ENCODE results near the gene FADS3.

Gene FADS3

DNA sequence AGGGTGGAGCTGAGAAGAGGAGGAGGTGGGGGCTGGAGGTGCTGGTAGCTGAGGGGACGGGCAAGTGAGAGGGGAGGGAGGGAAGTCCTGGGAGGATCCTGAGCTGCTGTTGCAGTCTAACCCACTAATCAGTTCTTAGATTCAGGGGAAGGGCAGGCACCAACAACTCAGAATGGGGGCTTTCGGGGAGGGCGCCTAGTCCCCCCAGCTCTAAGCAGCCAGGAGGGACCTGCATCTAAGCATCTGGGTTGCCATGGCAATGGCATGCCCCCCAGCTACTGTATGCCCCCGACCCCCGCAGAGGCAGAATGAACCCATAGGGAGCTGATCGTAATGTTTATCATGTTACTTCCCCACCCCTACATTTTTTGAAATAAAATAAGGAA is 24.4 kb downstream of the FADS3 start:
- TF ChIP-seq TAF1 (IDR thresholded peaks at IDR 0.05; ENCODE audit: low read depth, low read length) (no peak), SPI1 (IDR thresholded peaks at IDR 0.05; ENCODE audit: low read depth, low read length) (no peak), POLR2AphosphoS5 (IDR thresholded peaks at IDR 0.05; ENCODE audit: low read depth, low read length) (no peak), PAX5 (IDR thresholded peaks at IDR 0.05; ENCODE audit: insufficient read depth, low read length, severe bottlenecking) (no peak), POU2F2 (IDR thresholded peaks at IDR 0.05; ENCODE audit: low read depth, low read length) (no peak), POLR2A (IDR thresholded peaks at IDR 0.05; ENCODE audit: low read depth, low read length) (no peak)
- no peak for DNase-seq (ENCODE audit: insufficient read length, low spot score)
- no peak for FAIRE-seq

DNA sequence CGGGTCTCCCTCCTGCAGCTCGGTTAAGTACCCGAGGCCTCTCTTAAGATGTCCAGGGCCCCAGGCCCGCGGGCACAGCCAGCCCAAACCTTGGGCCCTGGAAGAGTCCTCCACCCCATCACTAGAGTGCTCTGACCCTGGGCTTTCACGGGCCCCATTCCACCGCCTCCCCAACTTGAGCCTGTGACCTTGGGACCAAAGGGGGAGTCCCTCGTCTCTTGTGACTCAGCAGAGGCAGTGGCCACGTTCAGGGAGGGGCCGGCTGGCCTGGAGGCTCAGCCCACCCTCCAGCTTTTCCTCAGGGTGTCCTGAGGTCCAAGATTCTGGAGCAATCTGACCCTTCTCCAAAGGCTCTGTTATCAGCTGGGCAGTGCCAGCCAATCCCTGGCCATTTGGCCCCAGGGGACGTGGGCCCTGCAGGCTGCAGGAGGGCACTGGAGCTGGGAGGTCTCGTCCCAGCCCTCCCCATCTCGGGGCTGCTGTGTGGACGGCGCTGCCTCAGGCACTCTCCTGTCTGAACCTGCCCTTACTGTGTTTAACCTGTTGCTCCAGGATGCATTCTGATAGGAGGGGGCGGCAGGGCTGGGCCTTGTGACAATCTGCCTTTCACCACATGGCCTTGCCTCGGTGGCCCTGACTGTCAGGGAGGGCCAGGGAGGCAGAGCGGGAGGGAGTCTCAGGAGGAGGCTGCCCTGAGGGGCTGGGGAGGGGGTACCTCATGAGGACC is 25.0 kb downstream of the FADS3 start:
- no peak for FAIRE-seq
- no peak for TF ChIP-seq POLR2A (IDR thresholded peaks at IDR 0.05; ENCODE audit: low read depth, low read length)
- no peak for TF ChIP-seq PAX5 (IDR thresholded peaks at IDR 0.05; ENCODE audit: insufficient read depth, low read length, severe bottlenecking)
- TF ChIP-seq SPI1 (IDR thresholded peaks at IDR 0.05; ENCODE audit: low read depth, low read length): no peak
- DNase-seq (ENCODE audit: insufficient read length, low spot score): no peak

DNA sequence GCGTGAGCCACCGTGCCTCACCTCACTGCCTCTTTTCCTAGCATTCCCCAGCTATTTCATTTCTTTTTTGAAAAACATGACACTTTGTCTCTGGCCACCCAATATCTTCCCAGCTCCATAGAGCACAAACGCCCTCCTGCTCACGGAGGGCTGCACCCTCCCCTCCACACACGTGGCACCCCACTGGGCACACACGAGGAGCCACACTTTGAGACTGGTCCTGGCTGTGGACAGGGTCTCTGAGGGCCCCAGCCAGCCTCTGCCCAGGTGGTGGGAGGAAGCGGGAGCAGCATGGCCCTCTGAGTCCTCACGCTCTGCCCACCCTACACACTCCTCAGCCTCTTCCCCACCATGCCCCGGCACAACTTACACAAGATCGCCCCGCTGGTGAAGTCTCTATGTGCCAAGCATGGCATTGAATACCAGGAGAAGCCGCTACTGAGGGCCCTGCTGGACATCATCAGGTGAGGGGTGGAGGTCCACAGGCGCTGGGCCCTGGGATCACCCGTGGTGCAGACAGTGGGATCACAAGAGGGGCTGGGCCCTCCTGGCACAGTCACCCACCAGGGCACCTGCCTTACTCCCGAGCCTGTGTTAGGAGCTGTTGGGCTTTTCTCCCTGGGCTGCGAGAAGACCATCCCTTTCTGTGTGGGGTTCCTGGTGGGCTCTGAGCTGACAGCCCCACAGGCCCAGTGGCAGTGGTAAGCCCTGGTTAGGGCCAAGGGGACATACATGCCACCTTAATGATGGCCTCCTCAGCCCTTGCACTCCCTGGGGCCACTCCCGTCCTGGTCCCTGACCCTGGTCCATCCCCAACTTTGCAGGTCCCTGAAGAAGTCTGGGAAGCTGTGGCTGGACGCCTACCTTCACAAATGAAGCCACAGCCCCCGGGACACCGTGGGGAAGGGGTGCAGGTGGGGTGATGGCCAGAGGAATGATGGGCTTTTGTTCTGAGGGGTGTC is 26.2 kb downstream of the FADS3 start:
- FAIRE-seq (no peak), DNase-seq (ENCODE audit: insufficient read length, low spot score) (no peak)
- no peak for TF ChIP-seq POLR2A (IDR thresholded peaks at IDR 0.05; ENCODE audit: low read depth, low read length)
- TF ChIP-seq POLR2AphosphoS5 (IDR thresholded peaks at IDR 0.05; ENCODE audit: low read depth, low read length): no peak
- no peak for TF ChIP-seq PAX5 (IDR thresholded peaks at IDR 0.05; ENCODE audit: insufficient read depth, low read length, severe bottlenecking)
- TF ChIP-seq SPI1 (IDR thresholded peaks at IDR 0.05; ENCODE audit: low read depth, low read length): no peak
- TF ChIP-seq TAF1 (IDR thresholded peaks at IDR 0.05; ENCODE audit: low read depth, low read length): no peak
- TF ChIP-seq POU2F2 (IDR thresholded peaks at IDR 0.05; ENCODE audit: low read depth, low read length): no peak

DNA sequence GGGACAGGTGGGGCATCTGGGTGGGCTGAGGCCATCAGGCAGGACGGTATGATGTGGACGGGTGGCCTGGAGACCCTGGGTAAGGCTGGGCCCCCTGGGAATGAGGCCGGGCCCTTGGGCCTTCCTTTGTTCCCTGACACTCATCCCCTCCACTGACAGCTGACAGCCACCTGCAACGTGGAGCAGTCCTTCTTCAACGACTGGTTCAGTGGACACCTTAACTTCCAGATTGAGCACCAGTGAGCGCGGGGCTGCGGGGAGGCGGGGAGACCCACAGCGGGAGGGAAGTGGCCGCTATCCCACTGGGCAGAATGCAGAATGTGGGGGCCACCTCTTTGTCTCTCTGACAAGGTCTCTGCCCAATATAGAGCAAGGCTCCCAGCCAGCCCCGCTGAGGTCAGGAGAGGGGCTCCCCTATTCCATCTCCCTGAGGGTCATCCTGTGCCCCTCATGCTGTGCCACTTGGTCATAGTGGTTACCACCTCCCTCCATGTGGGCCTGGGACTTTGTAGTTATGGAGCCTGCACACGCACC is 27.7 kb downstream of the FADS3 start:
- no peak for TF ChIP-seq SPI1 (IDR thresholded peaks at IDR 0.05; ENCODE audit: low read depth, low read length)
- TF ChIP-seq POLR2AphosphoS5 (IDR thresholded peaks at IDR 0.05; ENCODE audit: low read depth, low read length): no peak
- no peak for TF ChIP-seq POLR2A (IDR thresholded peaks at IDR 0.05; ENCODE audit: low read depth, low read length)
- no peak for TF ChIP-seq TAF1 (IDR thresholded peaks at IDR 0.05; ENCODE audit: low read depth, low read length)
- TF ChIP-seq POU2F2 (IDR thresholded peaks at IDR 0.05; ENCODE audit: low read depth, low read length): no peak
- no peak for TF ChIP-seq PAX5 (IDR thresholded peaks at IDR 0.05; ENCODE audit: insufficient read depth, low read length, severe bottlenecking)
- FAIRE-seq (no peak), DNase-seq (ENCODE audit: insufficient read length, low spot score) (no peak)

GRCh38 chr11:61862714-61863547 is 28.4 kb downstream of the FADS3 start:
- FAIRE-seq (no peak), DNase-seq (ENCODE audit: insufficient read length, low spot score) (no peak)
- TF ChIP-seq PAX5 (IDR thresholded peaks at IDR 0.05; ENCODE audit: insufficient read depth, low read length, severe bottlenecking): no peak
- no peak for TF ChIP-seq POLR2A (IDR thresholded peaks at IDR 0.05; ENCODE audit: low read depth, low read length)
- TF ChIP-seq TAF1 (IDR thresholded peaks at IDR 0.05; ENCODE audit: low read depth, low read length): no peak
- TF ChIP-seq SPI1 (IDR thresholded peaks at IDR 0.05; ENCODE audit: low read depth, low read length): no peak
- TF ChIP-seq POU2F2 (IDR thresholded peaks at IDR 0.05; ENCODE audit: low read depth, low read length): no peak
- TF ChIP-seq POLR2AphosphoS5 (IDR thresholded peaks at IDR 0.05; ENCODE audit: low read depth, low read length): no peak

DNA sequence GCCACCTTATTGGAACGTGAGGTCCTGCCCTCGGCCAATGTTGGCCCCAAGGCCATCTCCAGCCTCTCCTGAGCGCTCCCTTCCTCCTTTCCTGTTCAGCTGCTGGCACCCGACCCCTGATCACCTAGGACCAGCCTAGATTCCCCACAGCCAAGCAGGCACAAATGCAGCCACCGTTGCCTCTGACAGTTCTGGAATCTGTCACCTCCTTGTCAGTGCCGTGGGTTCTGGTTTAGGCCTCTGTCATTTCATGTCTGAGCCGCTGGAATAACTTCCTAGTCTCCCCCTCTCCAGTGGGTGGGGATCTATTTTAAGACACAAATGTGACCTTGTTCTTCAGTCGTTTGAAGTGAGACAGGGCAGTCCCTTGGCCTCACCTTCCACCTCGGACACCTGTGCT is 29.7 kb downstream of the FADS3 start:
- TF ChIP-seq POU2F2 (IDR thresholded peaks at IDR 0.05; ENCODE audit: low read depth, low read length) (no peak), POLR2AphosphoS5 (IDR thresholded peaks at IDR 0.05; ENCODE audit: low read depth, low read length) (no peak), SPI1 (IDR thresholded peaks at IDR 0.05; ENCODE audit: low read depth, low read length) (no peak), PAX5 (IDR thresholded peaks at IDR 0.05; ENCODE audit: insufficient read depth, low read length, severe bottlenecking) (no peak), POLR2A (IDR thresholded peaks at IDR 0.05; ENCODE audit: low read depth, low read length) (no peak), TAF1 (IDR thresholded peaks at IDR 0.05; ENCODE audit: low read depth, low read length) (no peak)
- no peak for DNase-seq (ENCODE audit: insufficient read length, low spot score)
- FAIRE-seq: no peak

DNA sequence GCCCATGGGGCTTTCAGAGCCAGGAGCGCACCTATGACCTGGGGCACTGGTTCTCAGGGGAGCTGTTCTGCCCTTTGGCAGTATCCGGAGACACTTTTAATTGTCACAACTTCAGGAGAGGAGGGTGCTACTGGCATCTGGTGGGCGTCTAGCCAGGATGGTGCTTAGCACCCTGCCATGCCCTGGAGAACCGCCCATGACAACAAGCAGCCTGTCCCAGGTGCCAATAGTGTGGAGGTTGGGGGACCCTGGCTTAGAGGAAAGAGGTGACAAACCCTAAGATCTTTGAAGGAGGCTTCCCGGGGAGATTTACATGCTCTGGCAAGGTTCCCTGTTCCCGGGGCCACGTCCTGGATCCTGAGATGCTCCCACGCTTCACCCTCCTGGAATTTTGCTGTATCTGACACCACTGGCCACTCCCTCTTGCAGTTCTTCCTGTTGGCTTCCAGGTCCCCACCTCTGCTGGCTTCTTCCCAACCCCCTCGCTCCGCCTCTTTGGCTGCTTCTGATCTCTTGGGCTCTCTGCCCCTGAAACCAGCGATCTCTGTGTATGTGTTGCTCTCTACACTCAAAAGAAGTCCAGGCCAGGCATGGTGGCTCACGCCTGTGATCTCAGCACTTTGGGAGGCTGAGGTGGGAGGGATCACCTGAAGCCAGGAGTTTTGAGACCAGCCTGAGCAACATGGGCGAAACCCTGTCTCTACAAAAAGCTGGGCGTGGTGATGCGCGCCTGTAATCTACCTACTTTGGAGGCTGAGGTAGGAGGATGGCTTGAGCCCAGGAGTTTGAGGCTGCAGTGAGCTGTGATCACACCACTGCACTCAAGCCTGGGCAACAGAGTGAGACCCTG is 31.1 kb downstream of the FADS3 start:
- FAIRE-seq (no peak), DNase-seq (ENCODE audit: insufficient read length, low spot score) (no peak)
- no peak for TF ChIP-seq POLR2AphosphoS5 (IDR thresholded peaks at IDR 0.05; ENCODE audit: low read depth, low read length)
- no peak for TF ChIP-seq TAF1 (IDR thresholded peaks at IDR 0.05; ENCODE audit: low read depth, low read length)
- TF ChIP-seq POLR2A (IDR thresholded peaks at IDR 0.05; ENCODE audit: low read depth, low read length): no peak
- TF ChIP-seq POU2F2 (IDR thresholded peaks at IDR 0.05; ENCODE audit: low read depth, low read length): no peak
- TF ChIP-seq SPI1 (IDR thresholded peaks at IDR 0.05; ENCODE audit: low read depth, low read length): no peak
- no peak for TF ChIP-seq PAX5 (IDR thresholded peaks at IDR 0.05; ENCODE audit: insufficient read depth, low read length, severe bottlenecking)
